HepG2 (cell line): ENCODE measurements around the gene GMCL2. TPM values are rescaled to one million over a fixed set of nuclear protein-coding genes. Genes with fewer than 3 reads are reported as not detected.

Experiments used
- polyA plus RNA-seq, 8 experiments: library from polyadenylated mRNA; depleted of rRNA in 3 of 8; stranded (reverse) in 7 of 8; unstranded in 1 of 8; fragments of >200 nt; fragmentation: Illumina TruSeq in 4 of 8; extraction: Trizol in 4 of 8; gene quantifications; 2 replicates each; pipeline versions ENCODE4 v1.2.1 to v1.2.3, GENCODE V29; 2011 to 2016; ENCODE audit warnings: low read depth in 4 of 8, missing spikeins in 1 of 8, mixed read lengths in 1 of 8; ENCODE audit not compliant: insufficient read depth in 1 of 8
- total RNA-seq, 5 experiments: library from RNA; depleted of rRNA; stranded (reverse); fragments of >200 nt; fragmentation: Illumina TruSeq; extraction: Trizol; gene quantifications; 2 replicates each; pipeline ENCODE4 v1.2.3, GENCODE V29; 2016; ENCODE audit warnings: low read depth in 1 of 5

The GMCL2 gene
- total and polyA plus RNA-seq, 2 of the 13 experiments (the other 11 are each of a cell fraction or from before 2014, with no cell fraction given) = 0.03 TPM; not detected in 1

Other genes with a start within 250 kb of the GMCL2 start
- not detected in 2 replicates for gene PROP1, start 191.1 kb downstream of the GMCL2 start, total RNA-seq (2016; rRNA removed; fragmentation: Illumina TruSeq; extraction: Trizol)
- gene PROP1, start 191.1 kb downstream of the GMCL2 start, polyA plus RNA-seq (2011; rRNA removed) = not detected in 2 replicates
- gene N4BP3, start 73.8 kb downstream of the GMCL2 start, total RNA-seq (2016; rRNA removed; fragmentation: Illumina TruSeq; extraction: Trizol) = not detected in 2 replicates
- gene N4BP3, start 73.8 kb downstream of the GMCL2 start, polyA plus RNA-seq (2011; rRNA removed) = 0.13 and 0.17 TPM in 2 replicates
- gene RMND5B, start 56.4 kb downstream of the GMCL2 start, total RNA-seq (2016; rRNA removed; fragmentation: Illumina TruSeq; extraction: Trizol) = 17.0 and 20.4 TPM in 2 replicates
- gene RMND5B, start 56.4 kb downstream of the GMCL2 start, polyA plus RNA-seq (2011; rRNA removed) = 18.6 and 22.3 TPM in 2 replicates
- 96.1 and 113 TPM in 2 replicates for gene NHP2, start 33.5 kb downstream of the GMCL2 start, total RNA-seq (2016; rRNA removed; fragmentation: Illumina TruSeq; extraction: Trizol)
- gene NHP2, start 33.5 kb downstream of the GMCL2 start, polyA plus RNA-seq (2011; rRNA removed) = 56.2 and 60.8 TPM in 2 replicates
- 111 and 132 TPM in 2 replicates for gene HNRNPAB, start 17.2 kb upstream of the GMCL2 start, total RNA-seq (2016; rRNA removed; fragmentation: Illumina TruSeq; extraction: Trizol)
- 46.1 and 62.6 TPM in 2 replicates for gene HNRNPAB, start 17.2 kb upstream of the GMCL2 start, polyA plus RNA-seq (2011; rRNA removed)
- gene PHYKPL, start 45.4 kb upstream of the GMCL2 start, total RNA-seq (2016; rRNA removed; fragmentation: Illumina TruSeq; extraction: Trizol) = 6.5 and 18.0 TPM in 2 replicates
- gene PHYKPL, start 45.4 kb upstream of the GMCL2 start, polyA plus RNA-seq (2011; rRNA removed) = 78.6 and 94.3 TPM in 2 replicates